ENCODE measurements around the gene TCP1. TPM values are rescaled to one million over a fixed set of nuclear protein-coding genes. Genes with fewer than 3 reads are reported as not detected.
"Not testable (repeated sequence)": the region's sequence is repeated elsewhere in the genome, so short reads cannot be mapped to it uniquely, and the experiment has no call there.

TCP1 gene
- total RNA-seq, 1 experiment from 2014 or later: 159 TPM

DNA sequence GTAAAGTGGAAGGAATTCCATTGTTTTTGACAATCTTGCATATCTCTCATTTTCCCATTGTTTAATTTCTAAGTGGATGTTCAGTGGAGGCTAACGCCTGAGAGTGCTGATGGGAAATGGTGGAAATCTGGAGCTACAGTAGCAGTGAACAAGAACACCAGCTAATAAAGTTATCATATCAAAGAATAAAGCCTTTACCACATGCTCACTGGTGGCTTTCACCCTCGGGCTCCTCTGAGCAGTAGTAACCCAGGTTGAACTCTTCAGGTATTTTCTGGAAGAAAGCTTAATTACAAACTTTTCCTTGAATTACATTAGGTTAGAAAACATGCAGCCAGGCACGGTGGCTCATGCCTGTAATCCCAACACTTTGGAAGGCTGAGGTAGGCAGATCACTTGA, 38.0 kb downstream of the TCP1 start:
- Histone ChIP-seq H4K20me1 (ENCODE audit: insufficient read depth) (peaks cover 8% of the 10 kb centered on the region), H3K4me2 (no peak overlapping the region), H3K4me1 (replicated peaks; ENCODE audit: insufficient read depth) (no peaks in the 10 kb centered on the region), H3K27me3 (ENCODE audit: insufficient read depth, low read depth) (no peaks in the 10 kb centered on the region), H3K4me3 (no peak overlapping the region), H3K27ac (no peak overlapping the region), H3K9me3 (ENCODE audit: insufficient read depth, low read depth) (no peaks in the 10 kb centered on the region), H3K79me2 (ENCODE audit: low read depth) (no peaks in the 10 kb centered on the region), H3K9me2 (ENCODE audit: insufficient read depth) (no peaks in the 10 kb centered on the region), H3F3A (ENCODE audit: insufficient read depth, low read depth) (peaks cover 27% of the 10 kb centered on the region), H3K36me3 (ENCODE audit: low read depth) (peaks cover 36% of the 10 kb centered on the region), H2AFZ (no peak overlapping the region)
- BruUV-seq (replicated peaks): no TSS peak
- intact Hi-C loops (cut with micrococcal nuclease; ENCODE audit: unreplicated experiment): no loop called here
- POLR2A ChIA-PET (ENCODE audit: unreplicated experiment): no interaction called here
- CTCF ChIA-PET: no interaction called here
- TF ChIP-seq, protein P1, sequence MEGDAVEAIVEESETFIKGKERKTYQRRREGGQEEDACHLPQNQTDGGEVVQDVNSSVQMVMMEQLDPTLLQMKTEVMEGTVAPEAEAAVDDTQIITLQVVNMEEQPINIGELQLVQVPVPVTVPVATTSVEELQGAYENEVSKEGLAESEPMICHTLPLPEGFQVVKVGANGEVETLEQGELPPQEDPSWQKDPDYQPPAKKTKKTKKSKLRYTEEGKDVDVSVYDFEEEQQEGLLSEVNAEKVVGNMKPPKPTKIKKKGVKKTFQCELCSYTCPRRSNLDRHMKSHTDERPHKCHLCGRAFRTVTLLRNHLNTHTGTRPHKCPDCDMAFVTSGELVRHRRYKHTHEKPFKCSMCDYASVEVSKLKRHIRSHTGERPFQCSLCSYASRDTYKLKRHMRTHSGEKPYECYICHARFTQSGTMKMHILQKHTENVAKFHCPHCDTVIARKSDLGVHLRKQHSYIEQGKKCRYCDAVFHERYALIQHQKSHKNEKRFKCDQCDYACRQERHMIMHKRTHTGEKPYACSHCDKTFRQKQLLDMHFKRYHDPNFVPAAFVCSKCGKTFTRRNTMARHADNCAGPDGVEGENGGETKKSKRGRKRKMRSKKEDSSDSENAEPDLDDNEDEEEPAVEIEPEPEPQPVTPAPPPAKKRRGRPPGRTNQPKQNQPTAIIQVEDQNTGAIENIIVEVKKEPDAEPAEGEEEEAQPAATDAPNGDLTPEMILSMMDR (conservative IDR thresholded peaks at IDR 0.05): no peak
- no peak for TF ChIP-seq EZH2 (IDR thresholded peaks at IDR 0.05; ENCODE audit: low read depth)
- no peak for DNase-seq

DNA sequence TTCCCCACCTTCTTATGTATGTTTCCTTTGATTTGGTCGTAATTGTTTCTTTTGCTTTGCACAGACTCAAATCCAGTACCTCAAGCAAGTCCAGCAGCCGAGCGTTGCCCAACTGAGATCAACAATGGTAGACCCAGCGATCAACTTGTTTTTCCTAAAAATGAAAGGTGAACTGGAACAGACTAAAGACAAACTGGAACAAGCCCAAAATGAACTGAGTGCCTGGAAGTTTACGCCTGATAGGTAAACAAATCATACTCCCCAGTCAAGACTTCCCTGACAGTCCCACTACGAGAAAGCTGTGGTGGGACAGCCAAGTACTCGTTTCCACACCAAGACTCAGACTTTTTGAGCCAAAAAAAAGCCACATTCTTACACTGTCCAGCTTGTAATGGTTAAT, 41.3 kb downstream of the TCP1 start:
- POLR2A ChIA-PET (ENCODE audit: unreplicated experiment); H3K4me1 ChIP-seq (replicated peaks; ENCODE audit: insufficient read depth); H4K20me1 ChIP-seq (ENCODE audit: insufficient read depth); H3K9me3 ChIP-seq (ENCODE audit: insufficient read depth, low read depth); intact Hi-C loops (cut with micrococcal nuclease; ENCODE audit: unreplicated experiment); DNase-seq; H3K4me2 ChIP-seq; H2AFZ ChIP-seq; H3K27me3 ChIP-seq (ENCODE audit: insufficient read depth, low read depth); CTCF ChIA-PET; BruUV-seq (replicated peaks); H3K9me2 ChIP-seq (ENCODE audit: insufficient read depth); H3K27ac ChIP-seq; H3K4me3 ChIP-seq: not testable (repeated sequence)
- Histone ChIP-seq H3F3A (ENCODE audit: insufficient read depth, low read depth) (peaks cover 14% of the 10 kb centered on the region; the same call in 1 of the 2 replicates), H3K36me3 (ENCODE audit: low read depth) (peaks cover 52% of the 10 kb centered on the region), H3K79me2 (ENCODE audit: low read depth) (peaks cover 10% of the 10 kb centered on the region; the same call in 1 of the 2 replicates)

DNA sequence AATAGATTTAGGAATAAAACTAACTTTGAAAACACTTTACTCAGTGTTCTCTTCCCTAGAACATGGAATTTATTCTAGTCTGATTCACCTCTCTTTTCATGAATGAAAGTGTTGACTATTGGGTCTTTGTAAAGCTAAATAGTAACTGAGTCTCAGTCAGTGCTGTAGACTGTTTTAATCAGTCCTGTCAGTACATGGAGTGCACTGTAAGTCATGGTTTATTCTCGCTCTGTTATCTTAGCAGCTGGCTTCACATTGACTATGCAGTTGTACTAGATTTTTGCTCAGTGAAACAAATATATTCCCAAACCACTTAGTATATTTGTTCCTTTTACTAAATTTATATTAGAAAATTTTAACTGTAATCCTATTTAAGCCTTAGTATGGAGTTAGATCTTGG, 42.6 kb downstream of the TCP1 start:
- Histone ChIP-seq H3K9me3 (ENCODE audit: insufficient read depth, low read depth) (no peaks in the 10 kb centered on the region), H3K36me3 (ENCODE audit: low read depth) (peaks cover 58% of the 10 kb centered on the region), H3K4me3 (no peak overlapping the region), H3K4me1 (replicated peaks; ENCODE audit: insufficient read depth) (no peaks in the 10 kb centered on the region), H4K20me1 (ENCODE audit: insufficient read depth) (peaks cover 5% of the 10 kb centered on the region), H3K4me2 (no peak overlapping the region), H3K27ac (no peak overlapping the region), H3K79me2 (ENCODE audit: low read depth) (peaks cover 12% of the 10 kb centered on the region; the same call in 1 of the 2 replicates), H3K27me3 (ENCODE audit: insufficient read depth, low read depth) (no peaks in the 10 kb centered on the region), H3F3A (ENCODE audit: insufficient read depth, low read depth) (peaks cover 14% of the 10 kb centered on the region; the same call in 1 of the 2 replicates), H2AFZ (no peak overlapping the region), H3K9me2 (ENCODE audit: insufficient read depth) (no peaks in the 10 kb centered on the region)
- DNase-seq: no peak
- ChIA-PET POLR2A (ENCODE audit: unreplicated experiment) (no interaction called here), CTCF (no interaction called here)
- TF ChIP-seq EZH2 (IDR thresholded peaks at IDR 0.05; ENCODE audit: low read depth): no peak
- TF ChIP-seq, protein P1 (conservative IDR thresholded peaks at IDR 0.05): no peak
- BruUV-seq (replicated peaks): no TSS peak
- intact Hi-C loops (cut with micrococcal nuclease; ENCODE audit: unreplicated experiment): no loop called here

GRCh38 chr6:159745081-159745480, 44.3 kb downstream of the TCP1 start:
- no peak overlapping the region for H3K4me2 ChIP-seq
- H4K20me1 ChIP-seq (ENCODE audit: insufficient read depth): peaks cover 5% of the 10 kb centered on the region
- H3K4me1 ChIP-seq (replicated peaks; ENCODE audit: insufficient read depth): no peaks in the 10 kb centered on the region
- no peak for TF ChIP-seq EZH2 (IDR thresholded peaks at IDR 0.05; ENCODE audit: low read depth)
- TF ChIP-seq, protein P1 (conservative IDR thresholded peaks at IDR 0.05): no peak
- H3K36me3 ChIP-seq (ENCODE audit: low read depth): peaks cover 60% of the 10 kb centered on the region
- H3K79me2 ChIP-seq (ENCODE audit: low read depth): peaks cover 18% of the 10 kb centered on the region
- no peaks in the 10 kb centered on the region for H3K9me2 ChIP-seq (ENCODE audit: insufficient read depth)
- no peak overlapping the region for H3K27ac ChIP-seq
- H3K9me3 ChIP-seq (ENCODE audit: insufficient read depth, low read depth): no peaks in the 10 kb centered on the region
- POLR2A ChIA-PET (ENCODE audit: unreplicated experiment): no interaction called here
- intact Hi-C loops (cut with micrococcal nuclease; ENCODE audit: unreplicated experiment): no loop called here
- H2AFZ ChIP-seq: no peak overlapping the region
- no peak overlapping the region for H3K4me3 ChIP-seq
- DNase-seq: no peak
- CTCF ChIA-PET: no interaction called here
- H3F3A ChIP-seq (ENCODE audit: insufficient read depth, low read depth): peaks cover 20% of the 10 kb centered on the region; the same call in 1 of the 2 replicates
- no peaks in the 10 kb centered on the region for H3K27me3 ChIP-seq (ENCODE audit: insufficient read depth, low read depth)
- no TSS peak for BruUV-seq (replicated peaks)

Data from PC-9 (cell line).